IPS-18c (cell line): ENCODE measurements around the gene CHAC1.
A peak's percentile ranks its signal among the peaks of the same experiment; 100 is the strongest.

Experiments used
- H3K4me3 ChIP-seq: 2 replicates; pipeline ENCODE4 v1.7.0; 2013; ENCODE audit warnings: low read depth, mild to moderate bottlenecking, low read length, moderate library complexity; ENCODE audit not compliant: insufficient read depth
- H3K9me3 ChIP-seq: one replicate; pipeline ENCODE4 v1.6.1; 2013; ENCODE audit warnings: mild to moderate bottlenecking, low read length, moderate library complexity; ENCODE audit not compliant: control insufficient read depth, insufficient read depth

The CHAC1 gene

DNA sequence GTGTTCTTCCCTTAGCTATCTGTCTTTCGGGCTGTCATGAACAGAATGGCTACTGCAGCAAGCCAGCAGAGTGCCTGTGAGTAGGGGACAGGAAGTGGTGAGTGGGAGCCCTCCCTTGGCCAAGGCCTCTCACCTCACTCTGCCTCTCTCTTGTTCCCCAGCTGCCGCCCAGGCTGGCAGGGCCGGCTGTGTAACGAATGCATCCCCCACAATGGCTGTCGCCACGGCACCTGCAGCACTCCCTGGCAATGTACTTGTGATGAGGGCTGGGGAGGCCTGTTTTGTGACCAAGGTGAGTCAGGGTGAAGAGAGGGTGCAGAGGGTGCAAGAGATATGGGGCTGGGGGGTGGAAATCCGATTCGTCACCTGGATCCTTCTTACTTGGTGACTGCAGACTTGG, 21.1 kb upstream of the CHAC1 start:
- Histone ChIP-seq H3K9me3 (peaks cover 3% of the 10 kb centered on the region), H3K4me3 (no peak overlapping the region)

DNA sequence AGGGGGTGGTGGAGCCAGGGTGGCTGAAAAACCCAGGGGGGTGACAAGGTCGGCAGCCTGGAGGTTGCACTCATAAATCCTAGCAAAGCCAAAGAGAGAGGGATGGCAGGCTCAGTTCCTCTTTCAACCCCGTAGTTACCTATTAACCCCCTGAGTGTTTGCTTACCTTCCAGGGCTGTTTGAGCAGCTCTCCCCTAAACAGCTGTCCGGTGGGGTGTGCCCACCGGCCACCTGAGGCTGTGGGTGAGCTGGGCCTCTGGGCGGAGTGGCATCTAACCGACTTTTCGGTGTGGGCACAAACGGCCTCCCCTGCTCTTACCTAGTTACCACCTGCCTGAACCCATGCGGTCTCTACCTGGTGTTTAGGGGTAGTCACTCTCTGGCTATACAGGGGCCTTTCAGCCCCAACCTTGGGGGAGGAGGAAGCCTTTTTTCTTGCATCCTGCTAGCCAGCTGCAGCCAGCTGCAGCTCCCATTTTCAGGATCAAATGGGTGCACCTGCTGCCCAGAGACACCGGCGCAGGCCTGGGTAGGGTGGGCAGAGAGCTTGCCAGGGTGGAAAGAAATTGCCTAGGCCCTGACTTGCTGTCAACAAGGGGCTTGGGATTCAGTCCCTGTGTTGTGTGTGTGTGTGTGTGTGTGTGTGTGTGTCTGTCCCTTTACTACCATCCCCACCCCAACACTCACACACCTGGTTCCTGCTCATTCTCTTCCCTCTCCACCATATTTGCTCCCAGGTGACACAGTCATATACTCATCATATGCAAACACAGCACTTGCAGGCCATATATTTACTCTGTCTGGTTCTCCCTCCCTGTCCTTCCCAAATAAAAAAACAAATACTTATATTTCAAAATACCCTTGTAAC, 20.4 kb upstream of the CHAC1 start:
- Histone ChIP-seq H3K9me3 (peaks cover 3% of the 10 kb centered on the region), H3K4me3 (no peak overlapping the region)

DNA sequence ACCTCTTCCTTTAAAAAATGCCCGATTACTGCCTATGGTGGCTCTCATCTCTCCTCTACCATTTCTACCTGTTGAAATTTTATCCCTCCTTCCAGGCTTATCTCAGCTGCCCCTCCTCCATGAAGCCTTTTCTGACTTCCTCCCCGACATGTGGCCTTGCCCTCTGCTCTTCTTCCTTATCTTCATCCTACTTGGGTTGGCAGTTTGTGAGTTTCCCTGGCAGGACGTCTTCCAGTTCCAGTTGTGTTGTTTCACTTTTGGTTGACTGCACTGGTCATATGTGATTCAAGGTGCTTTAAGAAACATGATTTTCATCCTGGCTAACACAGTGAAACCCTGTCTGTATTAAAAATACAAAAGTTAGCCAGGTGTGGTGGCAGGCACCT, 19.8 kb upstream of the CHAC1 start:
- Histone ChIP-seq H3K9me3 (peaks cover 3% of the 10 kb centered on the region), H3K4me3 (no peak overlapping the region)

DNA sequence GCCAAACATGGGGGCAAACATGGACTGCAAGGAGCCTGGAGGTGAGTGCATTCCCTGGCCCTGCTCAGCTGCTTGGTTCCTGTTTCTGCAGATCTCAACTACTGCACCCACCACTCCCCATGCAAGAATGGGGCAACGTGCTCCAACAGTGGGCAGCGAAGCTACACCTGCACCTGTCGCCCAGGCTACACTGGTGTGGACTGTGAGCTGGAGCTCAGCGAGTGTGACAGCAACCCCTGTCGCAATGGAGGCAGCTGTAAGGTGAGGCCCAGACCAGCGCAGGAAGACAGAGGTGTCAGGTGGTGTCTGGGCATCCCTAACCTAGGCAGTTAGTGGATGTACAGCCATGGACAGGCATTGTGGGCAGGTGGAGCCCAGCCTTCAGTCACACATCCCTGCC, 18.8 kb upstream of the CHAC1 start:
- Histone ChIP-seq H3K9me3 (peaks cover 3% of the 10 kb centered on the region), H3K4me3 (no peak overlapping the region)

DNA sequence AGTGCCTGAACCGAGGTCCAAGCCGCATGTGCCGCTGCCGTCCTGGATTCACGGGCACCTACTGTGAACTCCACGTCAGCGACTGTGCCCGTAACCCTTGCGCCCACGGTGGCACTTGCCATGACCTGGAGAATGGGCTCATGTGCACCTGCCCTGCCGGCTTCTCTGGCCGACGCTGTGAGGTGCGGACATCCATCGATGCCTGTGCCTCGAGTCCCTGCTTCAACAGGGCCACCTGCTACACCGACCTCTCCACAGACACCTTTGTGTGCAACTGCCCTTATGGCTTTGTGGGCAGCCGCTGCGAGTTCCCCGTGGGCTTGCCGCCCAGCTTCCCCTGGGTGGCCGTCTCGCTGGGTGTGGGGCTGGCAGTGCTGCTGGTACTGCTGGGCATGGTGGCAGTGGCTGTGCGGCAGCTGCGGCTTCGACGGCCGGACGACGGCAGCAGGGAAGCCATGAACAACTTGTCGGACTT, 17.0 kb upstream of the CHAC1 start:
- no peak overlapping the region for H3K4me3 ChIP-seq
- peaks cover 2% of the 10 kb centered on the region for H3K9me3 ChIP-seq

DNA sequence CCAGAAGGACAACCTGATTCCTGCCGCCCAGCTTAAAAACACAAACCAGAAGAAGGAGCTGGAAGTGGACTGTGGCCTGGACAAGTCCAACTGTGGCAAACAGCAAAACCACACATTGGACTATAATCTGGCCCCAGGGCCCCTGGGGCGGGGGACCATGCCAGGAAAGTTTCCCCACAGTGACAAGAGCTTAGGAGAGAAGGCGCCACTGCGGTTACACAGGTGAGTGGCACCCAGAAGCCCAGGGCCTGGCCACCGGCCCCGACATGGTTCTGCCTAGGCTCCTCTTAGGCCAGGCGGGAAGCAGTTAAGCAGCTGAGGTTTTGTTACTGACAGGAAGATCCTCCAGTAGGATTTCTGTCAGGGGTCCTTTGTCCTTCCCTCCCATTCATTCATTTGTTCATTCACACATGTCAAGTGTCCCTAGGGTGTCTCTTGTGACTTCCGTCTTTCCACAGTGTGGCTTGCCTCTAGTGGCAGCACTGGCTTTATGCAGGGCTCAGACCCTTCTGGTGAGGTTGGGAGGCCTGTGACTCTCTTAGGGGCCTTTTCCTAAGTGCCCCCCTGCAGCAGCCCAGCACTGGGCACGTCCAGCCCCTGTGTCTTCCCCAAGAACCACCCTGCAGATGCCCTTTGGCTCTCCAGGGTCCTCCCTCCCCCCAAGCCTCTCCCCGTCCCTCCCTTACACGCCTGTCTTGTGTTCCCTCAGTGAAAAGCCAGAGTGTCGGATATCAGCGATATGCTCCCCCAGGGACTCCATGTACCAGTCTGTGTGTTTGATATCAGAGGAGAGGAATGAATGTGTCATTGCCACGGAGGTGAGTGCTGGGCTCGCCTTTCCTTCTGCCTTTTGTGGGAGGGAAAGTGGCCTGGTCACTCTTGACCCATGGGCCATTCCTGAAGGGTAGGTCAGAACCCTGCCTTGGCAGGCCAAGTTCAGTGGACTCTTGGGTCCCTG, 16.3 kb upstream of the CHAC1 start:
- no peaks in the 10 kb centered on the region for H3K9me3 ChIP-seq
- no peak overlapping the region for H3K4me3 ChIP-seq

DNA sequence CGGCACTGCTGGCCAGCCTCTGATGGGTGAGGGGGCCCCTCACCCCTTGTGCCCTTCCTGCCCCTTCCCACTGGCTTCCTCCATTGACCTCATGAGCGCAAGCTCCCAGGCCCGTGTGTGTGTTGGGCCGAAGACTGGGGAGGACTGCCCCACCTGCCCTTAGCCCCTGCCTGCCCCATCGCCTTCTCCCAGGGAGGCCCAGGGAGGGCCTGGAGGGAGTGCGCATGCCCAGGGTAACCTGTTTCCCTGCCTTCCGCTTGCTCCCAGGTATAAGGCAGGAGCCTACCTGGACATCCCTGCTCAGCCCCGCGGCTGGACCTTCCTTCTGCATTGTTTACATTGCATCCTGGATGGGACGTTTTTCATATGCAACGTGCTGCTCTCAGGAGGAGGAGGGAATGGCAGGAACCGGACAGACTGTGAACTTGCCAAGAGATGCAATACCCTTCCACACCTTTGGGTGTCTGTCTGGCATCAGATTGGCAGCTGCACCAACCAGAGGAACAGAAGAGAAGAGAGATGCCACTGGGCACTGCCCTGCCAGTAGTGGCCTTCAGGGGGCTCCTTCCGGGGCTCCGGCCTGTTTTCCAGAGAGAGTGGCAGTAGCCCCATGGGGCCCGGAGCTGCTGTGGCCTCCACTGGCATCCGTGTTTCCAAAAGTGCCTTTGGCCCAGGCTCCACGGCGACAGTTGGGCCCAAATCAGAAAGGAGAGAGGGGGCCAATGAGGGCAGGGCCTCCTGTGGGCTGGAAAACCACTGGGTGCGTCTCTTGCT, 15.3 kb upstream of the CHAC1 start:
- H3K4me3 ChIP-seq = no peak overlapping the region
- H3K9me3 ChIP-seq = no peaks in the 10 kb centered on the region

DNA sequence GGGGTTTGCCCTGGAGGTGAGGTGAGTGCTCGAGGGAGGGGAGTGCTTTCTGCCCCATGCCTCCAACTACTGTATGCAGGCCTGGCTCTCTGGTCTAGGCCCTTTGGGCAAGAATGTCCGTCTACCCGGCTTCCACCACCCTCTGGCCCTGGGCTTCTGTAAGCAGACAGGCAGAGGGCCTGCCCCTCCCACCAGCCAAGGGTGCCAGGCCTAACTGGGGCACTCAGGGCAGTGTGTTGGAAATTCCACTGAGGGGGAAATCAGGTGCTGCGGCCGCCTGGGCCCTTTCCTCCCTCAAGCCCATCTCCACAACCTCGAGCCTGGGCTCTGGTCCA, 14.8 kb upstream of the CHAC1 start:
- Histone ChIP-seq H3K9me3 (no peaks in the 10 kb centered on the region), H3K4me3 (no peak overlapping the region)

DNA sequence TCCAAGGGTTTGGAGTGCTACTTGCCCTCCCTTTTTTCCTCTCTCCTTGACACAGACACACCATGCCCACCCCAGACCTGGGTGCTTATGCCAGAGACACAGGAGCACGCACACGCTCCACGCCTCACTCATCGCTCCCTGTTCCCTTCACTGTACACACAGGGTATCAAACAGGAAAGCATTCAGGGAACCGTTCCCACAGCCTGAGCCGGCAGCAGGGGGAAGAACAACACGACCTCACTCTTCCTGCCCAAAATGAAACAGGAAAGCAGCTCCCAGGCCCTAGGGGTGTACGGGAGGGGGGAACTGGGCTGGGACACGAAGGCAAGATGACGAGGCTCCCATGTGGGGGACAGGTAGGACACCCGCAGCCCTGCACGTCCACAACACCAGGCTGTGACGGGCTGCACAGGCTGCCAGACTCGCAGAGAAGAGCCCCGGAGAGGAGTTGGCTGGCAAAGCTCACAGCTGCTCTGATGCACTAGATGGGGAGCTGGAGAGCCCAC, 12.9 kb upstream of the CHAC1 start:
- no peaks in the 10 kb centered on the region for H3K9me3 ChIP-seq
- H3K4me3 ChIP-seq = no peak overlapping the region

DNA sequence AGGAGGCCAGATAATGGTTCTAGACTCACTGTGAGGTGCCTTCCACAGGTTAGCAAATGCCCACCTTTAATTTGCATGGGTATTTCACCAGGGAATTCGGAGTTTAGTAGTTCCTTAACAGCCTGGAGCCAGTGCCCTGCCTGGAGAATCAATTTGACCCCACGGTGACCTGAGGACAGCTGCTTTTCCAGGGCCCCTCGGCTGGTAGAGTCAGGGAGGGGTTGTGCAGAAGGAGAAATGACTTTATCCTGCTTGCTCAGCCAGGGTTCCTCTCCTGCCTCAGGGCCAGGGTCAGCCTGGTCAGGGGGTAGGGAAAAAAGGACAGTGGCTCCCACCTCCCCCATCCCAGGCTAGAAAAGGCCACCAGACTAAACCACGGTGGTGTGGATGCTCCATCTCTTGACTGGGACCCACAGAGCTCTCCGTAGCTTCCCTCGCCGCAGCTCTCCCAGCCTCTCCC, 12.2 kb upstream of the CHAC1 start:
- H3K9me3 ChIP-seq = no peaks in the 10 kb centered on the region
- peak overlapping the region; percentile 53 for H3K4me3 ChIP-seq

DNA sequence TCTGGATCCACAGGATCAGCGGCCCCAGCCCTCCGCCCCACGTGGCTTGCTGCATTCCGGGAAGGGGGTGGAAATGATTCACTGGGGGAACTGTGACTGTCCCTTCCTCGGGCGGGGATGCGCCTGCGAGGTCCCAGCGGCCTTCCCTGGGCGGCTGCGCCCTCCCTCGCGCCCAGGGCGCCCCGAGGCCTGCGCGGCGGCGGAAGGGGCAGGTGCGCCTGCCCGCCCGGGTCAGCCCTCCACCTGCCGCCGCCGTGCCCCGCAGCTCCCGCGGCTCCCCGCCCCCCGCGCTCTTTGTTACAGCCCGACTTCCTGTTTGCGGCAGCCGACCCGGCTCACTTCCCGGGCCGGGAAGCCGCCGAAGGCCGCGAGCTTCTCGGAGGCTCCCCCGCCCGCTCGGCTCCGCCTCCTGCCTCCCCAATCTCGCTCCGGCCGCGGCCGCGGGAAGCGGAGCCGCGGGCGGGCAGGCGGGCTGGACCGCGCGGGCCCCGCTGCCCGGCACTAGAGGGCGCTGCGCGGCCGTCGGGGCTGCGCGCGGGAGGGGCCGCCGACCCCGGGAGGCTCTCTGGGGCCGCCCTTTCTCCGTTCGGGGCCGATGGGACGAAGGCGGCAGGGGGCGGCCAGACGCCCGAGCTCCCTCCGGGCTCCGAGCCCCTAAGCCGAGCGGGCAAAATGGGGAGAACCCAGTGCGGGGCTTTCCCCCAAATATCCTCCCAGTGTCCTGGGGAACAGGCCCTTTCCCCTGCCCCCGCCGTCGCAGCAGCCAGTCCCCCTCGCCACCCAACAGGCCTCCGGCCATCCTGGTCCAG, 11.5 kb upstream of the CHAC1 start:
- Histone ChIP-seq H3K9me3 (no peaks in the 10 kb centered on the region), H3K4me3 (peak overlapping the region; percentile 53)

DNA sequence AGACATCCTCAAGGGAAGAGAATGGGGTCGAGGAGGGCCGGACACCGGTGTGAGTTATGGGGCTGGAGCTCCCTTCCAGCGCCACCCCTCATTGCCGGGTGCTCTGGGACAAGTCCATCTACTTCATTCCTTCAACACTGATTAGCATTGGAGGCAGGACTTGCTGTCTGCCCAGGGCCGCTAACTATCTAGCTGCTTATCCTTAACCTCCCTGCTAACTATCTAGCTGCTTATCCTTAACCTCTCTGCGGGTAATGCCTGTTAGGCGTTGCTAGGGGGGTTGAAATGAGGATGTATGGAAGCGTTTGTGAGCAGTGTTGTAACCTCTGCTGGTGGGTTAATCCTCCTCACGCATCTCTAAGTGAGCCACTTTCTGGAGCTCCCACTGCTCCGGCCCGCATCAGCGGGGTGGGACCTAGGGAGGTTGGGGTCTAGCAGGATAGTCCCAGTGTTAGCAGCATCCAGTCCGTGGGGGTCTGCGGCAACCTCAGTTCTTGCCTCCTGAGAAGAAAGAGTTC, 10.9 kb upstream of the CHAC1 start:
- Histone ChIP-seq H3K9me3 (no peaks in the 10 kb centered on the region), H3K4me3 (peak overlapping the region; percentile 52)

DNA sequence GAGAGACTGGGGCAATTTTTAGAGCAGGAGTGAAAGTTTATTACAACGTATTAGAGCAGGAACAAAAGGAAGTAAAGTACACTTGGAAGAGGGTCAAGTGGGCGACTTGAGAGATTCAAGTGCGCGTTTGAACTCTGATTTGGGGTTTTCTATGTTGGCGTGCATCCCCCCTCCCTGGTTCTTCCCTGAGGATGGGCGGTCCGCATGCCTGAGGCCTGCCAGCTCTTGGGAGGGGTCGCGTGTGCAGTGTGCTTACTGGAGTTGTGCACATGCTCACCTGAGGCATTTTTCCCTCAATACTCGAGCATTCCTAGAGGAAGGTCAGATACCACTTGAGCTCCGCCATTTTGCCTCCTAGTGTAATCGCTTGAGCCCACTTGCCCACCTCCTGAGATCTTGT, 10.4 kb upstream of the CHAC1 start:
- H3K4me3 ChIP-seq = no peak overlapping the region
- no peaks in the 10 kb centered on the region for H3K9me3 ChIP-seq

DNA sequence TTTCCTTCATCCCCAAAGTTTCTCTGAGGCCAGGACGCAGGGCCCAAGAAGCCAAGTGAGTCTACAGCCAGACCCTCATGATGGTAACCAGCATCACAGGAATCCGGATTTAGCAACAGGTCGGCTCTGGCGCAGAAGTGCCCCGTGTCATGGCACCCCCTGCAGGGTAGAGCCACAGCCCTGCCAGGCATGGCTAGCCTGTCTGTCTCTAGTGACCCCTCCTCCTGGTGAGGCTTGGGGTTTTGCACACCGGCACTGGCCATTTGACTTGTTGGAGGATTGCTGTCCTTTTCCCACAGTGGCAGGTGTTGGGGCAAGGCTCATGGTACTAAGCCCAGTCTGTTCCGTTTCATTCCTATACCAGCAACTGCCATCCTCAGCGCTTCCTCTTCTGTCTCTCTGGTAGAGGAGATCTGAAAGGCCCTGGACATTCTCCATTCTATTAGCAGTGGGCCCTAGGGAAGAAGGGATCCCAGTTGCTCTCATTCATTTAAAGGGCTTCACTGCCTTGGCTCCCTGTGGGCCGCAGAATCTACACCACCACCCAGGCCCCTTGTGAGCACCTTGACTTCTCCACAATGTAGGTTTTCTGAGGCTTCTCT, 9.4 kb upstream of the CHAC1 start:
- H3K9me3 ChIP-seq = no peaks in the 10 kb centered on the region
- no peak overlapping the region for H3K4me3 ChIP-seq

DNA sequence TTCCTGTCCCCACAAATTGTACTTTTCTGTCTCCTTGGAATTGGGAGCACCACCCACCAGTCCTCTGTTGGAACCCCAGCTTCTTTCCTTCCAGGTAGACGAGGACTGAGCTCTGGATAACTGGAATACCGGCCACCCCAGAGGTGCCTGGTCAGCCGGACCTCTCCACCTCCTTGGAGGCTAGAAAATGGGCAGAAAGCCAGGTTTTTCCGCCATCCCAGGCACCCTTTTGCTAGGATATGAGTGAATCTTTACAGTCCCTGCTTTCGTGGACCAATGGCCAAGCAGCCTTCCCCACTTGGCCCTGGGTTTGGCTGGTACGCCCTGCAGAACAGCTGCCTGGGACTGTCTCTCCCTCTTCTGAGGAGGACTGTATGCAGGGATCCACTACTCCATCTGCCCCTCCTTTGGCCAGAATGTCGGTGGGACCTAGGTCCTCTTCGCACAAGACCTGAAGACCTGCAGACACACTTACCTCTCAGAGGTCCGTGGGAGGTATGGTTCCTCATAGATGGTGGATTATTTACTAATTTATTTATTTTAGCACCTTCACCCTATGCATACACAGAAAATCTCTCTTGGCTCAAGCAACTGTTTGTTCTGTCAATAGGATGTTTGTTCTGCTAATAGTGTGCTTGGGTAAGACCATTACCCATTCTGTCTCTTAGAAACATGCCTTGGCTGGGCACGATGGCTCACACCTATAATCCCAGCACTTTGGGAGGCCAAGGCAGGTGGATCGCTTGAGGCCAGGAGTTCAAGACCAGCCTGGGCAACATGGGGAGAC, 8.6 kb upstream of the CHAC1 start:
- no peaks in the 10 kb centered on the region for H3K9me3 ChIP-seq
- H3K4me3 ChIP-seq = no peak overlapping the region
